ENCODE results near the gene FLAD1.

FLAD1 gene

DNA sequence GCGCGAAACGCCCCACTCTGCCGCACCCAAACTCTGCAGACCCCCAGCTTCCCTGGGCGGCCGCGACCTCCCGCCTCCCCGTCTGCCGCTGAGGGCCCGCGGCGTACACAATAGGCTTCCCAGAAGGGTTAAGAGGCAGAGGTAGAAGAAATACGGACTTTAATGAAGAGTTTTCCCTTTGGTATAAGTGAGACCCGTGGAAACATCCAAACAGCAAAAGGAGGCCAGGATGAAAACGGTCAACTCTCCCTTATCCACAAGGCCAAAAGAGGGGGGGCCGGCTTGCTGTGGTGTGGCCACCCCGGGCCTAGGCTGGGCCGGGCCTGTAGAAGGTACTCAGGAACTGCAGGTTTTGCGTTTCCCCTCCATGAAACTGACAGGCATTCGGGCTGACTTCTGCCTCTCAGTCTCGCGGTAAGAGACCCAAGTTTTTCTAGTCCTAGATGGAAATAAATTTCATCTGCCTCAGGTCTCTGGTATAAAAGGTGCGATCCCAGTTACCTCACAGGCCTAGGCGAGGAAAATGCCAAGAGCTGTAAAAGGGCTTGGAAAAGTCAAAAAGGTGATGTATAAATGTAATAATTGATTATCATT lies 20.9 kb upstream of the FLAD1 start:
- peaks cover 4% of the 10 kb centered on the region; the same call in 1 of the 2 replicates for H3K4me1 ChIP-seq (ENCODE audit: insufficient read depth, low read length)
- H3K36me3 ChIP-seq (ENCODE audit: insufficient read depth, low read depth, low read length): peaks cover 61% of the 10 kb centered on the region
- H3K27ac ChIP-seq (ENCODE audit: low read length): no peak overlapping the region
- peak overlapping the region; percentile 71 for H3K9ac ChIP-seq (ENCODE audit: low read depth, low read length)
- H3K27me3 ChIP-seq (ENCODE audit: insufficient read depth, low read length): no peaks in the 10 kb centered on the region
- H3K4me3 ChIP-seq (ENCODE audit: low read length): peak overlapping the region; percentile 96
- no peaks in the 10 kb centered on the region for H3K9me3 ChIP-seq (ENCODE audit: insufficient read depth, low read depth, low read length)

DNA sequence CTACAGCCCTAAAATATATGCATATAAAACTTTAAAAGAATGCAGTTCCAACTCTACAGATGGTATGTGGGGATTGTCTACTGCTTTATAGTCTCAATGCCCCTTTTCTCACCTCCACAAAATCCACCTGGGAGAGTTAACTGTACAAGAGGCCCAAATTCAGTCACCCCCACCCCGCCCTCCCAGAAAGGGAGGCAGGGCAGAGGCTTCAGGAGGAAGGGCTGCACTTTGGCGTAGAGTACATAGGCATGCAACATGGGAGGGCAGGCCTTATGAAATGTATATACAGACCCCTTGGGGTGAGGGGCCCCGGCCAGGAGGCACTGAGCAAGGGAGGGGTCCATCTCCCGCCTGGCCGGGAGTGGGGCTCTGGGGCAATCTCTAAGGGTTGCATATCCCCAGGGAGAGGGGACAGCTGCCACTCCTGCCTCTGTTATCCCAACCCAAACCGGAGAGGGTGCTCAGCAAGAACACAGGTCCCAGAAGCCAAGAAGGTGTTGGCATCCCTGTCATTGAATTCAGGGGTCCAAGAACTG lies 20.3 kb upstream of the FLAD1 start:
- Histone ChIP-seq H3K9ac (ENCODE audit: low read depth, low read length) (peak overlapping the region; percentile 71; the same call in 1 of the 2 replicates), H3K9me3 (ENCODE audit: insufficient read depth, low read depth, low read length) (no peaks in the 10 kb centered on the region), H3K36me3 (ENCODE audit: insufficient read depth, low read depth, low read length) (peaks cover 67% of the 10 kb centered on the region), H3K27me3 (ENCODE audit: insufficient read depth, low read length) (no peaks in the 10 kb centered on the region), H3K27ac (ENCODE audit: low read length) (no peak overlapping the region), H3K4me1 (ENCODE audit: insufficient read depth, low read length) (no peaks in the 10 kb centered on the region), H3K4me3 (ENCODE audit: low read length) (peak overlapping the region; percentile 96)

DNA sequence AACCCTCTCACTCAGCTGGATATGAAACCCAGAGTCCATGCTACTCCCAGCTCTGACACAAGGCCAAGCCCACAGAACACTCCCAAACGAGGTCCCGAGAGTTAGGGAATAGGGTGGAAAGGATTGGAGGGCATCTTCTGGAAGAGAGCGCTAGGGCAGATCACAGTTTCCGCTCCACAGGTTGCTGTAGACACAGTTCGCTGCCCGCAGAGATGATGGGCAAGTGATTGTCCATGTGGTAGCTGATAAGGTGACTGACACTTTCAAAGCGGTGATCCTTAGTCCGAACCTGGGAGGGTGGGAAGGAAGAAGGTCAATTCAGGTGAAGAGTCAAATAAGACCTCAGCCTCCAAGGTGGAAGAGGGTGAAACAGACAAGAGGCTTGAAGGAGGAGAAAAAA lies 19.5 kb upstream of the FLAD1 start:
- Histone ChIP-seq H3K27me3 (ENCODE audit: insufficient read depth, low read length) (no peaks in the 10 kb centered on the region), H3K4me3 (ENCODE audit: low read length) (no peak overlapping the region; the same call in 1 of the 2 replicates), H3K4me1 (ENCODE audit: insufficient read depth, low read length) (no peaks in the 10 kb centered on the region), H3K9me3 (ENCODE audit: insufficient read depth, low read depth, low read length) (no peaks in the 10 kb centered on the region), H3K36me3 (ENCODE audit: insufficient read depth, low read depth, low read length) (peaks cover 69% of the 10 kb centered on the region), H3K27ac (ENCODE audit: low read length) (no peak overlapping the region), H3K9ac (ENCODE audit: low read depth, low read length) (no peak overlapping the region)

DNA sequence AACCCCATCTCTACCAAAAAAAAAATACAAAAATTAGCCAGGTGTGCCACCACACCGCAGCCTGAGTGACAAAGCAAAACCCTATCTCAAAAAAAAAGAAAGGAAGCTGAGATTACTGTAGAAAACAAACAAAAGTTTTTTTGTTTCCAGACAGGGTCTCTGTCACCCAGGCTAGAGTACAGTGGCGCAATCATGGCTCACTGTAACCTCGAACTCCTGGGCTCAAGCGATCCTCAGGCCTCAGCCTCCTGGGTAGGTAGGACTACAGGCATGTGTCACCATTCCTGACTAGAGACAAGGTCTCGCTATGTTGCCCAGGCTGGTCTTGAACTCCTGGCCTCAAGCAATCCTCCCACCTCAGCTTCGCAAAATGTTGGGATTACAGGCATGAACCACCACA lies 18.8 kb upstream of the FLAD1 start:
- peaks cover 62% of the 10 kb centered on the region for H3K36me3 ChIP-seq (ENCODE audit: insufficient read depth, low read depth, low read length)
- no peaks in the 10 kb centered on the region for H3K27me3 ChIP-seq (ENCODE audit: insufficient read depth, low read length)
- peaks cover 5% of the 10 kb centered on the region; the same call in 1 of the 2 replicates for H3K4me1 ChIP-seq (ENCODE audit: insufficient read depth, low read length)
- no peak overlapping the region for H3K9ac ChIP-seq (ENCODE audit: low read depth, low read length)
- no peak overlapping the region for H3K4me3 ChIP-seq (ENCODE audit: low read length)
- H3K9me3 ChIP-seq (ENCODE audit: insufficient read depth, low read depth, low read length): no peaks in the 10 kb centered on the region
- no peak overlapping the region for H3K27ac ChIP-seq (ENCODE audit: low read length)

DNA sequence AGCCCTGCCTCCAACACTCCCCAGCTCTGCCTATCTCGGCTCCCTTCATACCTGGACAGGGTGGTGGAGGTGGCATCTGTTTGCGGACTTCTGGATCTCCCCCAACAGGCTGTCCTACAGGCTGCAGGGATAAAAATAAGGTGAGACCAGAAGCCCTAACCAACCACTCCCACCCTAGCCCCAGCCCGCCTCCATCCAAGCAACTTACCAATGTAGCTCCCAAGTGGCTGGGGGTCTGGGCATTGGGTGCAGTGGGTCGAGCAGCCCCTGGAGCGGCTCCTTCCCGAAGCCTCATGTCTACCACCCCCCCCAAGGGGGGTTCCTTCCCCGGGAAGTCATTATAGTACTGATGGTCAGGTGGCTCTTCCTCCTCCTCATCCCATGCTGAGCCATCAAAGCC lies 17.0 kb upstream of the FLAD1 start:
- peaks cover 59% of the 10 kb centered on the region for H3K36me3 ChIP-seq (ENCODE audit: insufficient read depth, low read depth, low read length)
- peaks cover 6% of the 10 kb centered on the region; the same call in 1 of the 2 replicates for H3K4me1 ChIP-seq (ENCODE audit: insufficient read depth, low read length)
- H3K27me3 ChIP-seq (ENCODE audit: insufficient read depth, low read length): no peaks in the 10 kb centered on the region
- H3K4me3 ChIP-seq (ENCODE audit: low read length): no peak overlapping the region
- H3K27ac ChIP-seq (ENCODE audit: low read length): no peak overlapping the region
- no peak overlapping the region for H3K9ac ChIP-seq (ENCODE audit: low read depth, low read length)
- no peaks in the 10 kb centered on the region for H3K9me3 ChIP-seq (ENCODE audit: insufficient read depth, low read depth, low read length)

DNA sequence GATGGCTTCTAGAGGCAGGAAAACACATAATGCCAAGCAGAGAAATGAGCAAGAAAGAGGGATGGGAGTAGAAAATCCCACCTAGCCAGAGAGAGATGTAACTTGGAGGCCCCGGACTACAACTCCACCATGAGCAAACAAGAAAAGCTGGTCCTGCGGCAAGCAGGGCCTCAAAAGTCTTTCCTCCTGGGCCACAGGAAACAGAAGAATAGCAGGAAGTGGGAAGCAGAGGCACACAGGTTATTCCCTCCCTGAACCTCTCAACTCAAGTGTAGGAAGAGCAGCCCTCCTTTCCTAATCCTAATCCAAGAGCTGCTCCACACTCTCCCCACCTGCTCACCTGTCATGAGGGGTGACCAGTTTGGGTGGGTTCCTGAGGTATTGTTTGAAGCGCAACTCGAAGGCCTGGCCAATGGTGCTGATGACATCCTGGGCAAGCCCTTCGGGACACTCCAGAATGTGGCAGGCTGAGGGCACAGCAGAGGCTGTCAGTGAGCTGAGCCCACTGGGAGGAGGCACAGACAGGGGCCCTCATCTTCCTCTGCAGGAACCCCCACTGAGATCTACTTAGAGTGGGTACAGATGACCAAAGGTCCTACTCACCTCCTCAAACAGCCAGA lies 15.7 kb upstream of the FLAD1 start:
- Histone ChIP-seq H3K27me3 (ENCODE audit: insufficient read depth, low read length) (no peaks in the 10 kb centered on the region), H3K27ac (ENCODE audit: low read length) (no peak overlapping the region), H3K4me1 (ENCODE audit: insufficient read depth, low read length) (peaks cover 17% of the 10 kb centered on the region), H3K36me3 (ENCODE audit: insufficient read depth, low read depth, low read length) (peaks cover 59% of the 10 kb centered on the region), H3K9me3 (ENCODE audit: insufficient read depth, low read depth, low read length) (no peaks in the 10 kb centered on the region), H3K4me3 (ENCODE audit: low read length) (no peak overlapping the region), H3K9ac (ENCODE audit: low read depth, low read length) (no peak overlapping the region)

DNA sequence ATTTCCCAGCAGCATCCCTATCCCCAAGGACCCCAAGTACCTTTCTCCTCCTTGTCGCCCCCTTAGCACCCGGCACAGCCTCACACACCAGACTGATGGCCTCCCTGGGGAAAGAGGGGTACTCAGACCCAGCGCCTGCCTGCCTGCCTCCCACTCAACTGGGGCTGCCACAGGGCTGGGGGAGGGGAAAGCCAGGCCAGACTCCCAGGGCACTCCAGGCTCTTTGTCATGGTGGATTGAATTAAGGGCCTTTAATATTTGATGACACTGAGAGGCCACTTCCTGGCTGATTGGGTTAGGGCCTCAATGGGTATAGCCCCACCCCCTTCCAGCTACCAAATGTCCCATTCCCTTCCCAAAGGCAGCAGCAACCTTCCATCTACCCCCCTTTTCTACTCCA lies 14.4 kb upstream of the FLAD1 start:
- H3K27me3 ChIP-seq (ENCODE audit: insufficient read depth, low read length): no peaks in the 10 kb centered on the region
- peaks cover 20% of the 10 kb centered on the region for H3K4me1 ChIP-seq (ENCODE audit: insufficient read depth, low read length)
- H3K27ac ChIP-seq (ENCODE audit: low read length): peak overlapping the region; percentile 51
- peak overlapping the region; percentile 93 for H3K4me3 ChIP-seq (ENCODE audit: low read length)
- H3K9ac ChIP-seq (ENCODE audit: low read depth, low read length): peak overlapping the region; percentile 93; the same call in 1 of the 2 replicates
- H3K36me3 ChIP-seq (ENCODE audit: insufficient read depth, low read depth, low read length): peaks cover 49% of the 10 kb centered on the region
- no peaks in the 10 kb centered on the region for H3K9me3 ChIP-seq (ENCODE audit: insufficient read depth, low read depth, low read length)

DNA sequence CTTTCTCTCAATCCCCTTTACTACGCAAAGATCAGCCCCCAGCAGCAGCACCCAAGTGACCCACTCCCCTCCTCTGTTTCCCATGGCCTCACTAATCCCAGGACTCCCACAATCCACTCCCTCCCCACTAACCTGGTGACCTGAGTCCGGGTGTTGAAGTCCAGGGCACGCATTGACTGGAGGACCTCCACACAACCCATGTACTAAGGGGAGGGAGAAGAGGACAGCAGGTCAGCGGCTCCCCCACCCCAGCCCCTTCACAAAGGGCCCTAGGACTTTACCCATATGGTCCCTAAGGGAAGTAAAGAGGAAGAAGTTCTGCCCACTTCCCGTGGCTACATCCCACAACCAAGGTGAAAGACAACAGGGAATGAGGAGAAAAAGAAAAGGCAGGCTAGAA lies 13.9 kb upstream of the FLAD1 start:
- Histone ChIP-seq H3K4me3 (ENCODE audit: low read length) (peak overlapping the region; percentile 93), H3K9me3 (ENCODE audit: insufficient read depth, low read depth, low read length) (no peaks in the 10 kb centered on the region), H3K27ac (ENCODE audit: low read length) (peak overlapping the region; percentile 51), H3K9ac (ENCODE audit: low read depth, low read length) (peak overlapping the region; percentile 93; the same call in 1 of the 2 replicates), H3K27me3 (ENCODE audit: insufficient read depth, low read length) (no peaks in the 10 kb centered on the region), H3K36me3 (ENCODE audit: insufficient read depth, low read depth, low read length) (peaks cover 44% of the 10 kb centered on the region), H3K4me1 (ENCODE audit: insufficient read depth, low read length) (peaks cover 20% of the 10 kb centered on the region)

DNA sequence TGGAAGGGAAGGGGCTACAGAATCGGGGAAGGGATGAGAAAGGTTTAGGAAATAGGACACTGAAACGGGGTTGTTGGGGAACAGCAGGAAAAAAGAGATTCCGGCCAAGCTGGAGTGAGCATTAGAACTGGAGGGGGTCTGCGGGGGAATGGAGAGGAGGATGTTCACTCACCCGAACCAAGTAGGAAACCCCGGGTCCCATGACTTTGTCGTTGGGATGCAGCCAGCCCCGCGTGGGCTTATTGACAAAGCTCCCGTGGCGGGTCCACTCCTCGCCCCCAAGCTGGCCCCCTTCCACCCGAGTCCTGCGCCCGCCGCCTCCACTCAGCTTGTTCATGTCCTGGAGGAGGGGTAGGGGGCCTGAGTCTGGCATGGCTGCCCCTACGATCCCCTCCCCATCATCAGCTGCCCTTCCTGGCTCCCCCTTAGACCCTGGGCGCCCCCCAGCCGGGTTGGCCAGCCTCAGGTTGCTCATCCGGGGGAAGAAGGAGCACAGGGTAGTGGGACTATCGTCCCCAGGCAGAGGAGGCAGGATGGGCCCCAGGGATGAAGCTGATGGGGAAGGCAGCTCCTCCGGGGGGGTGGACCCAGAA lies 13.2 kb upstream of the FLAD1 start:
- H3K27ac ChIP-seq (ENCODE audit: low read length): peak overlapping the region; percentile 98
- H3K27me3 ChIP-seq (ENCODE audit: insufficient read depth, low read length): no peaks in the 10 kb centered on the region
- H3K4me3 ChIP-seq (ENCODE audit: low read length): peak overlapping the region; percentile 93
- peak overlapping the region; percentile 93; the same call in 1 of the 2 replicates for H3K9ac ChIP-seq (ENCODE audit: low read depth, low read length)
- H3K4me1 ChIP-seq (ENCODE audit: insufficient read depth, low read length): peaks cover 20% of the 10 kb centered on the region
- no peaks in the 10 kb centered on the region for H3K9me3 ChIP-seq (ENCODE audit: insufficient read depth, low read depth, low read length)
- peaks cover 36% of the 10 kb centered on the region for H3K36me3 ChIP-seq (ENCODE audit: insufficient read depth, low read depth, low read length)

DNA sequence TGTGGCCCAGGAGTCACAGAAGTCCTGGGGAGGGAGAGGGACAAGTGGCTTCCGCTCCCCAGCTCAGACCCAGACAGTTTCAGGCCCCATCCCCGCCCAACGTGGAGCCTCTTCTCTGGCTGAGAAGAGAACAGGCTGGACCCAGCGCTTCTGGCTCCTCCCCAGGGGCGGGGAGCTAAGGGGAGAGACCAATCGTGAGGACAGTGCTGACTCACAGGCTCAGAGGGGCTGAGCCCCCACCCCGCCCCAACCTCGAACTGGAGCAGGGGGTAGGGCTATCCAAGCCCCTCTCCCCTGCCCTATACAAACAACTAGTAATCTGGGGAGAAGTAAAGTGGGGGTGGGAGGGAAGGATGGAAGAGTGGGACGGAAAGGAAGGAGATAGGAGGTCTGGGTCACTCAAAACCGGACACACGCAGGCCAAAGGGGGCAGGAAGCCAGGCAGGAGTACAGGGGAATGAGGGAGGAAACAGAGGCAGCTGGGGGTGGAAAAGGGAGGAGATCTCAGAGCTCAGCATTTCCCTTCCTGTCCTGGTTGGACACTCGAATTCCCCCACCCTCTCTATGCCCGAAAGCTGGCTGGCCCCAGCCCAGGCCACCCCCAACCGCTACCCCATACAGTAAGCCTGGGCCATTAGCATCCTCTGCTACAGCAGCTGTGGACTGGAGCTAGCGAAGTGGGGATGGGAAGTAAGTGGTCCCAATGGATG lies 12.4 kb upstream of the FLAD1 start, which contains the start of gene SHC1:
TSS of gene SHC1 (minus strand) at position 117 of the 710 bp plus-strand sequence. CDS start 221 bp downstream, outside the sequence.
- H3K4me3 ChIP-seq (ENCODE audit: low read length): peak within 1 kb of the TSS; percentile 93
- H3K27ac ChIP-seq (ENCODE audit: low read length): peak within 1 kb of the TSS; percentile 98
- H3K36me3 ChIP-seq (ENCODE audit: insufficient read depth, low read depth, low read length): peaks cover 28% of the 10 kb centered on the region
- H3K9me3 ChIP-seq (ENCODE audit: insufficient read depth, low read depth, low read length): no peaks in the 10 kb centered on the region
- H3K4me1 ChIP-seq (ENCODE audit: insufficient read depth, low read length): peaks cover 20% of the 10 kb centered on the region
- no peaks in the 10 kb centered on the region for H3K27me3 ChIP-seq (ENCODE audit: insufficient read depth, low read length)
- peak within 1 kb of the TSS; percentile 93 for H3K9ac ChIP-seq (ENCODE audit: low read depth, low read length)

DNA sequence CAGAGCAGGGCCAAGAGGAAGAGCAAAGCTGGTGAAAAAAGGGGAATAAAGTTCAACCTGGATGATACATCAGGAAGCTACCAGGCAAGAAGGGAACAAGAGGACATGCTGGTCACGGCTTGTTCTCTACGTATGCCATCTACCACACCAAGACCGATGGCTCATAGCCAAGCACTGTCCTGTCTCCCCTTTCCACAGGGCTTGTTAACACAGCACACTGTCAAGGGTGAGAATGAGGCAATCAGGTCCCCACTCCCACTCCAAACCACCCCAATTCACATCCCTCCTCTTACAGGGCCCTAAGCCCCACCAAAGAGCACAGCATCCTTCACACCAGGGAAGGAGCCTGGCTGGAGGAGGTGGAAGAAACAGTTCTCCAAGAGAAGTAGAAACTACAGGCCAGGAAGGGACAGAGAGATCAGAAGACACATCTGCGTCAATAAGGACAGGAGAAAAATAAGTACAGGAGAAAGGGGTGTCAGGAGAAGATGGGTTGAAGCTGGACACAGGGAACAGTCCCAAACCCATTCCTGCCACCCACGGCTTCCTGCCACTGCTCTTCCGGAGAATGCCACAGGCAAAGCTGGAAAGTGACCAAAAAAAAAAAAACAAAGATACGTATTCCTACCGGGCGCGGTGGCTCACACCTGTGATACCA lies 11.7 kb upstream of the FLAD1 start:
- H3K4me3 ChIP-seq (ENCODE audit: low read length): peak overlapping the region; percentile 93
- peaks cover 24% of the 10 kb centered on the region for H3K4me1 ChIP-seq (ENCODE audit: insufficient read depth, low read length)
- peaks cover 21% of the 10 kb centered on the region for H3K36me3 ChIP-seq (ENCODE audit: insufficient read depth, low read depth, low read length)
- H3K27ac ChIP-seq (ENCODE audit: low read length): peak overlapping the region; percentile 98
- peak overlapping the region; percentile 93 for H3K9ac ChIP-seq (ENCODE audit: low read depth, low read length)
- H3K27me3 ChIP-seq (ENCODE audit: insufficient read depth, low read length): no peaks in the 10 kb centered on the region
- H3K9me3 ChIP-seq (ENCODE audit: insufficient read depth, low read depth, low read length): no peaks in the 10 kb centered on the region

Measured in iPS-20b (cell line).